ENCODE results near the gene TBC1D3B. TPM values are rescaled to one million over a fixed set of nuclear protein-coding genes. Genes with fewer than 3 reads are reported as not detected.
"Not testable (repeated sequence)": the region's sequence is repeated elsewhere in the genome, so short reads cannot be mapped to it uniquely, and the experiment has no call there.

Gene TBC1D3B
- total RNA-seq, 1 experiment from 2014 or later, result 11.3 TPM

DNA sequence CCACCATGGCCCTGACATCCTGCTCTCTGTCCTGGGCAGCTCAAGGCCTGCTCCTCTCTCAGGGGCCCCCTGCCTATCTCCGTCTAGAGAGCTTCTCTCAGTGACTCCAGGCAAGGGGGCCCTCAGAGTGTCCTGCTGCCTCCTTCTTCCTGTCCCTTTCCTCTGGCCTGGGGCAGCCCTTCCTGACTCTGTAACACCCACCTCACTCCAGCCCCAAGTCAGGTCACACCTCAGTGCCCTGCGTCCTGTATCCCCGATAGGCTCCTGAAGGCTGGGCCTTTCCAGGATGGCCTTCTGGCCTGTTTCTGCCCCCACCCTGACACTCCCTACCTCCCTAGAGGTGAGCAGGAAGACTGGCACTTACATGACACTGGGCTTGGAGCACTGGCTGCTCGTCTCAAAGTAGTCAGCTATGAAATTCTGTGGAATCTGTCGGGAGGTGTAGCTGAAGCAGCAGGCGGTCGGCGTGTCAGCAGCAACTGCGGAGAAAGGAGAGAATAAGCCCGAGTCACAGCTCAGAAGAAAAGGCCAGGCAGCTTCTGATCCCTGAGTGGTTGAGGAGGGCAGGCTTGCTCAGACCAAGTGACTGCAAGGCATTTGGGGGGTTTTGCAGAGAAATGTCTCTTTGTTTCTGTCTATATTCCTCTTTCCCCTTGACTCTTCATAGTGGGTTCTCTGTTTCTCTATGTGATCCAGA is 19.1 kb upstream of the TBC1D3B start:
- no TSS peak for BruUV-seq (replicated peaks)
- no peak overlapping the region for H3K9ac ChIP-seq (ENCODE audit: low read length)
- no peaks in the 10 kb centered on the region for H3K9me2 ChIP-seq (ENCODE audit: insufficient read depth)
- H3K36me3 ChIP-seq (ENCODE audit: control insufficient read depth in 1 of 2, insufficient read depth in 2 of 2, low read length in 2 of 2), result no peaks in the 10 kb centered on the region
- H3K79me2 ChIP-seq (ENCODE audit: insufficient read depth, low read length), result no peaks in the 10 kb centered on the region
- TF ChIP-seq, protein P1, sequence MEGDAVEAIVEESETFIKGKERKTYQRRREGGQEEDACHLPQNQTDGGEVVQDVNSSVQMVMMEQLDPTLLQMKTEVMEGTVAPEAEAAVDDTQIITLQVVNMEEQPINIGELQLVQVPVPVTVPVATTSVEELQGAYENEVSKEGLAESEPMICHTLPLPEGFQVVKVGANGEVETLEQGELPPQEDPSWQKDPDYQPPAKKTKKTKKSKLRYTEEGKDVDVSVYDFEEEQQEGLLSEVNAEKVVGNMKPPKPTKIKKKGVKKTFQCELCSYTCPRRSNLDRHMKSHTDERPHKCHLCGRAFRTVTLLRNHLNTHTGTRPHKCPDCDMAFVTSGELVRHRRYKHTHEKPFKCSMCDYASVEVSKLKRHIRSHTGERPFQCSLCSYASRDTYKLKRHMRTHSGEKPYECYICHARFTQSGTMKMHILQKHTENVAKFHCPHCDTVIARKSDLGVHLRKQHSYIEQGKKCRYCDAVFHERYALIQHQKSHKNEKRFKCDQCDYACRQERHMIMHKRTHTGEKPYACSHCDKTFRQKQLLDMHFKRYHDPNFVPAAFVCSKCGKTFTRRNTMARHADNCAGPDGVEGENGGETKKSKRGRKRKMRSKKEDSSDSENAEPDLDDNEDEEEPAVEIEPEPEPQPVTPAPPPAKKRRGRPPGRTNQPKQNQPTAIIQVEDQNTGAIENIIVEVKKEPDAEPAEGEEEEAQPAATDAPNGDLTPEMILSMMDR (IDR thresholded peaks at IDR 0.05 in 2 of 3, conservative IDR thresholded peaks at IDR 0.05 in 1 of 3; ENCODE audit: borderline replicate concordance in 1 of 3, insufficient read depth in 1 of 3, low read depth in 2 of 3, low read length in 2 of 3), result no peak
- TF ChIP-seq, protein P2, sequence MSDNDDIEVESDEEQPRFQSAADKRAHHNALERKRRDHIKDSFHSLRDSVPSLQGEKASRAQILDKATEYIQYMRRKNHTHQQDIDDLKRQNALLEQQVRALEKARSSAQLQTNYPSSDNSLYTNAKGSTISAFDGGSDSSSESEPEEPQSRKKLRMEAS (IDR thresholded peaks at IDR 0.05), result no peak
- no peak for TF ChIP-seq SIN3A (IDR thresholded peaks at IDR 0.05; ENCODE audit: low read depth)
- TF ChIP-seq SRF (IDR thresholded peaks at IDR 0.05; ENCODE audit: low read depth), result no peak
- TF ChIP-seq, protein P3, sequence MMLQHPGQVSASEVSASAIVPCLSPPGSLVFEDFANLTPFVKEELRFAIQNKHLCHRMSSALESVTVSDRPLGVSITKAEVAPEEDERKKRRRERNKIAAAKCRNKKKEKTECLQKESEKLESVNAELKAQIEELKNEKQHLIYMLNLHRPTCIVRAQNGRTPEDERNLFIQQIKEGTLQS (IDR thresholded peaks at IDR 0.05), result no peak
- TF ChIP-seq EZH2phosphoT487 (IDR thresholded peaks at IDR 0.05; ENCODE audit: borderline replicate concordance), result no peak
- no peak for TF ChIP-seq YY1 (IDR thresholded peaks at IDR 0.05; ENCODE audit: extremely low read depth, insufficient replicate concordance, low read depth, low read length)
- no peak for TF ChIP-seq CEBPB (IDR thresholded peaks at IDR 0.05; ENCODE audit: low read depth)
- no peak for TF ChIP-seq CBX3 (IDR thresholded peaks at IDR 0.05; ENCODE audit: low read depth)
- no peak for TF ChIP-seq POLR2A (IDR thresholded peaks at IDR 0.05; ENCODE audit: borderline replicate concordance, extremely low read depth, insufficient read depth, insufficient read length)
- no peak for TF ChIP-seq ELF1 (IDR thresholded peaks at IDR 0.05; ENCODE audit: borderline replicate concordance, low read depth)
- no peak for TF ChIP-seq FOSL1 (IDR thresholded peaks at IDR 0.05; ENCODE audit: low read depth)
- TF ChIP-seq EZH2 (IDR thresholded peaks at IDR 0.05), result no peak
- ChIA-PET CTCF (interaction anchor here (0.9 kb wide), 1 partner anchor 13 kb away, joined by 4 read pairs; no protein-coding TSS in a partner anchor), RAD21 (ENCODE audit: low non-redundant PET in 1 of 2, low total read pairs in 2 of 2, uncharacterized antibody in 2 of 2, unreplicated experiment in 2 of 2) (interaction anchor here in 1 of 2 experiments (0.7 kb wide), 1 partner anchor 13 kb away, joined by 3 read pairs; no protein-coding TSS in a partner anchor), POLR2A (interaction anchor here (1.4 kb wide), 1 partner anchor 13 kb away, joined by 7 read pairs; no protein-coding TSS in a partner anchor)
- H3K4me1 ChIP-seq (ENCODE audit: control insufficient read depth in 1 of 2, insufficient read depth in 2 of 2, low read length in 2 of 2), result peaks cover 6 to 7% of the 10 kb centered on the region in 2 experiments; a peak in 3 of 4 replicates
- H3K27me3 ChIP-seq (ENCODE audit: insufficient read depth, low read length), result 0 out of 2 replicates have a peak, but pooled peaks cover 6% of the 10 kb centered on the region
- H3K4me3 ChIP-seq (replicated peaks in 1 of 2; ENCODE audit: low read depth in 1 of 2, low read length in 2 of 2), result no peak overlapping the region
- no peaks in the 10 kb centered on the region for H4K20me1 ChIP-seq (ENCODE audit: insufficient read depth)
- no peak overlapping the region; the same call in 1 of the 2 replicates for H3K27ac ChIP-seq (ENCODE audit: low read depth, low read length)
- peak; percentile 15; the same call in 1 of the 2 replicates for ATAC-seq
- DNase-seq (ENCODE audit: low read depth, low spot score), result no peak
- H2AFZ ChIP-seq (ENCODE audit: low read depth, low read length, poor library complexity, severe bottlenecking), result no peak overlapping the region
- no peaks in the 10 kb centered on the region for H3K9me3 ChIP-seq (ENCODE audit: control insufficient read depth in 1 of 2, insufficient read depth in 1 of 2, low read depth in 1 of 2, low read length in 2 of 2)
- no peak overlapping the region for H3K4me2 ChIP-seq (ENCODE audit: low read length)
- intact Hi-C loops (cut with micrococcal nuclease), result no loop called here

DNA sequence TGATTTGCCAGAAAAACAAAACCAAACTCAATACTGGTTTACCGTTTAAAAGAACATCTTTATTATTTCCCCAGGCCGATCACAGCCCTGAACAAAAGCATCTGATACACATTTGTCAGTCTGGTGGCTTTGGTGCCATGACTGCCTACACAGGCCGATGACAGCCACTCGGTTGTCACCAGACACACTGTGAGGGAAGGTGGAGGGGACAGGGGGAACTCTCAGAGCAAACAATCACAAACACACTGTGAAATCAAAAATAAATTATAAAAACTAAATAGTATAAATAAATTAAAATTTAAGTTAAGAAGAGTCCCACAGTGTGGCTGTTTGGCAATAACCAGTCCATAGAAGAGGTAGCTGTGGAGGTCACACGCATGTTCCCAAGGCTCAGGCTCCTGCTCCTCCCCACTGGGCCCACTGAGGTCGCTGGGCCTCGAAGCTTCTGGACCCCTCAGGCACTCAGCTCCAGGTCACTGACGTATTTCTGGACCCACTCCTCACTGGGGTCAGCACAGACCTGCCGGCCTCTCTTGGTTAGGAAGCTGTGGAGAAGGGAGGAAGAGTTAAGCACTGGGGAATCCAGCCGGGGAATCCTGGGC is 18.5 kb upstream of the TBC1D3B start:
- H3K9ac ChIP-seq (ENCODE audit: low read length); H3K79me2 ChIP-seq (ENCODE audit: insufficient read depth, low read length); H3K27ac ChIP-seq (ENCODE audit: low read depth, low read length); H3K4me3 ChIP-seq (replicated peaks in 1 of 2; ENCODE audit: low read depth in 1 of 2, low read length in 2 of 2); H3K4me1 ChIP-seq (ENCODE audit: control insufficient read depth in 1 of 2, insufficient read depth in 2 of 2, low read length in 2 of 2); H4K20me1 ChIP-seq (ENCODE audit: insufficient read depth); H2AFZ ChIP-seq (ENCODE audit: low read depth, low read length, poor library complexity, severe bottlenecking); H3K27me3 ChIP-seq (ENCODE audit: insufficient read depth, low read length); H3K36me3 ChIP-seq (ENCODE audit: control insufficient read depth in 1 of 2, insufficient read depth in 2 of 2, low read length in 2 of 2); DNase-seq (ENCODE audit: low read depth, low spot score); H3K9me3 ChIP-seq (ENCODE audit: control insufficient read depth in 1 of 2, insufficient read depth in 1 of 2, low read depth in 1 of 2, low read length in 2 of 2); BruUV-seq (replicated peaks); H3K4me2 ChIP-seq (ENCODE audit: low read length); intact Hi-C loops (cut with micrococcal nuclease); H3K9me2 ChIP-seq (ENCODE audit: insufficient read depth): not testable (repeated sequence)
- ATAC-seq, result peak; percentile 17; the same call in 1 of the 2 replicates
- ChIA-PET CTCF (interaction anchor here (0.9 kb wide), 1 partner anchor 12 kb away, joined by 4 read pairs; no protein-coding TSS in a partner anchor), RAD21 (ENCODE audit: low non-redundant PET in 1 of 2, low total read pairs in 2 of 2, uncharacterized antibody in 2 of 2, unreplicated experiment in 2 of 2) (interaction anchor here in 1 of 2 experiments (0.7 kb wide), 1 partner anchor 12 kb away, joined by 3 read pairs; no protein-coding TSS in a partner anchor), POLR2A (interaction anchor here (1.4 kb wide), 1 partner anchor 12 kb away, joined by 7 read pairs; no protein-coding TSS in a partner anchor)
